HG03066 (cell line): ENCODE results near the gene LTBP1.
"Not testable (repeated sequence)": the region's sequence is repeated elsewhere in the genome, so short reads cannot be mapped to it uniquely, and the experiment has no call there.

ENCODE experiments used
- ATAC-seq: cut with Tn5 transposase; IDR thresholded peaks from one replicate; pipeline ENCODE4 v1.9.1; 2021; ENCODE audit warnings: low read depth; ENCODE audit not compliant: unreplicated experiment

LTBP1 gene

GRCh38 chr2:33389695-33390094 is 442.9 kb downstream of the LTBP1 start:
- ATAC-seq, result not testable (repeated sequence)

- no peak for ATAC-seq
These were observed 444.9 kb downstream of the LTBP1 start for GRCh38 chr2:33391529-33392255.

- ATAC-seq, result no peak
These were observed 445.6 kb downstream of the LTBP1 start for GRCh38 chr2:33392366-33392765.

GRCh38 chr2:33395034-33395433 is 448.3 kb downstream of the LTBP1 start:
- no peak for ATAC-seq

- no peak for ATAC-seq
These were observed 449.0 kb downstream of the LTBP1 start for GRCh38 chr2:33395655-33396249.

GRCh38 chr2:33404321-33404720 is 457.6 kb downstream of the LTBP1 start:
- ATAC-seq, result no peak

GRCh38 chr2:33406622-33407021 is 459.9 kb downstream of the LTBP1 start:
- no peak for ATAC-seq

GRCh38 chr2:33408109-33408508 is 461.4 kb downstream of the LTBP1 start:
- ATAC-seq, result no peak

- no peak for ATAC-seq
These were observed 462.7 kb downstream of the LTBP1 start for GRCh38 chr2:33409417-33409955.

- no peak for ATAC-seq
These were observed 465.0 kb downstream of the LTBP1 start for GRCh38 chr2:33411765-33412164.

GRCh38 chr2:33412920-33413319 is 466.2 kb downstream of the LTBP1 start:
- ATAC-seq, result no peak

- ATAC-seq, result no peak
These were observed 472.9 kb downstream of the LTBP1 start for GRCh38 chr2:33419581-33420200.

GRCh38 chr2:33420726-33421125 is 474.0 kb downstream of the LTBP1 start:
- ATAC-seq, result no peak

- ATAC-seq, result no peak
These were observed 475.1 kb downstream of the LTBP1 start for GRCh38 chr2:33421820-33422219.

- ATAC-seq, result no peak
These were observed 478.4 kb downstream of the LTBP1 start for GRCh38 chr2:33425161-33425560.

- ATAC-seq, result no peak
These were observed 478.9 kb downstream of the LTBP1 start for GRCh38 chr2:33425586-33426031.

GRCh38 chr2:33426666-33427231 is 480.0 kb downstream of the LTBP1 start:
- no peak for ATAC-seq

GRCh38 chr2:33430077-33430476 is 483.3 kb downstream of the LTBP1 start:
- ATAC-seq, result no peak

GRCh38 chr2:33430856-33431255 is 484.1 kb downstream of the LTBP1 start:
- ATAC-seq, result no peak

GRCh38 chr2:33432871-33433270 is 486.1 kb downstream of the LTBP1 start:
- no peak for ATAC-seq
